Subcutaneous adipose tissue (tissue), 4 donors: ENCODE measurements around the gene HSPA12A. TPM values are rescaled to one million over a fixed set of nuclear protein-coding genes. Genes with fewer than 3 reads are reported as not detected.

Experiments used
- CTCF ChIP-seq: fragments of 450-650 bp; IDR thresholded peaks from one replicate; pipeline ENCODE4 v1.5.1; 2016; ENCODE audit warnings: low read depth, mild to moderate bottlenecking, control low read depth, antibody characterized with exemption, moderate library complexity
- total RNA-seq, 4 donors: library from RNA; depleted of rRNA; stranded (reverse); fragments of >200 nt; gene quantifications; one replicate each; pipeline ENCODE4 v1.1.0, GENCODE V29; 2016

The HSPA12A gene
- total RNA-seq, 4 donors from 2014 or later, result 18.0 to 41.3 (median 25.4) TPM

GRCh38 chr10:116672891-116673290, 69.5 kb downstream of the HSPA12A start:
- no peak for TF ChIP-seq CTCF

- no peak for TF ChIP-seq CTCF
Measured at GRCh38 chr10:116671274-116671926, 71.0 kb downstream of the HSPA12A start.

- no peak for TF ChIP-seq CTCF
Measured at GRCh38 chr10:116670706-116671105, 71.7 kb downstream of the HSPA12A start.

GRCh38 chr10:116669832-116670644, 72.3 kb downstream of the HSPA12A start:
- TF ChIP-seq CTCF, result no peak

DNA sequence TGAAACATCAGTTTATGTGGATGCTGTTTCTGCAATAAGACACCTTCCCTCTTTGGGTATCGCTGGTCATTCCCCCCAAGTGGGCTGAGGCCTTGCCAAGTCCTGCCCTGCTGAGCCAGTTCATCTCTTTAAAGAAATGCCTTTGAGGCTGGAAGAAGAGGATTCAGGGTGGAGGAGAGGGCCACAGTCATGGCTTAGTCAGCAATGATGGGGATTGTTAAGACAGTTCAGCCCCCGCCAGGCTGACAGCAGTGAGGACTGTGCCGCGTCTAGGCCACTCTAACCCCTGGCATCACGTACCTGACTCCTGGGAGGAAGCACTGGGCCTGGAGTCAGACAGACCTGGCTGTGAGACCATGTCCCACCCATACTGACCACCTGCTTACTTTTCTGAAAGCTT, 73.3 kb downstream of the HSPA12A start:
- TF ChIP-seq CTCF, result no peak

- no peak for TF ChIP-seq CTCF
Measured at GRCh38 chr10:116668446-116668845, 73.9 kb downstream of the HSPA12A start.

DNA sequence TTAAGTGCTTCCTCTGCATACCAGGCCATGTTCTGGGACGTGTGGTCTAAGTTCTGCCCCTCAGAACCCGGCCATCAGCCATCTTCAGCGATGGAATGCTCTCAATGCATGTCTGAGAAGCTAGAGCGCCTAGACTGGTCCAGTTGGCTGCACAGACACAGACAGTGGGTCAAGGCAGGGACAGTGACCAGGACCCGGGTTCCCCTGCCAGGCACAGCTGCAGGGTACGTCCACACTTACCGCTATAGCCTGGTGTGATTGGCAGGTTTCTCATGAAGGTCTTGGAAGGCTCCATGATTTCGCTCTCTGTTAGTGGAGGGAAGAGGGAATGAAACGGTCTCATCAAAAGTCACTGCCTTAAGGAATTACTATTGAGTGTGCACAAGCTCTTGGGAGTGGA, 74.3 kb downstream of the HSPA12A start:
- TF ChIP-seq CTCF, result no peak
